ENCODE measurements around the gene KRT7.
"Not testable (repeated sequence)": the region's sequence is repeated elsewhere in the genome, so short reads cannot be mapped to it uniquely, and the experiment has no call there.

The KRT7 gene

DNA sequence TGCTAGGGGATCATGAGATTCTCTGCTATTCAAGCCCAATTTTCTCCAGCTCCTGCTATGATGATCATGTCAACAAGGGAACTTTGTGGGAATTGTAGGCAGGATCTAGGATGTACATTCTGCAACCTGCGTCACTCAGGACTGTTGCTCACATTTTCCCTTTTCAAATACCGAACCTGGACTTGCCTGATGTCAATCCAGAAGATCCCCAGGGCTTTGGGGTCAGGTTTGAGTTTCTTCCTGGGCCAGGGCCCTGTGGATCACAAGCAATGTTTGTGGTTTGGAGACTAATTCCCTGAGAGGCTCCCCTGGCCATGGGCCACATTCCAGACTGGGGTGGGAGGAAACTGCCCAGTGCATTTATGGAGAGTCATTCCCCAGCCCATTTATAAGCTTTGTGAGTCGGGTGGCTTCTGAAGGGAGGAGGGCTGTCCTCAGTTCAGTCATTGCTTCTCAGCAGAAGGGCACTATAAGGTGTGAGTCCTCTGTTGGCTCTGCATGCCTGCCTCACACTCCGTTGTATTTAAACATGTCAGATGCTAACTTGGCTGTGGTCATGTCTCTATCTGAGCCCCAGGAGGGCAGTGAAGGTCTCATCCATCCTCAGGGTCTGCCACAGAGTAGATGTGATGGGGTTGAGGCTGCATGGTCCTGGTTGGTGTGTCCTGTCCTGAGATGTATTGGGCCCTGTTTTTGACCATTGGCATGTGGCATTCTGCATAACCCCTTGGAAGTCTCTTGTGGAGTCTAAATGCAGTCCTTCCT is 47.9 kb downstream of the KRT7 start:
- no peak for DNase-seq

DNA sequence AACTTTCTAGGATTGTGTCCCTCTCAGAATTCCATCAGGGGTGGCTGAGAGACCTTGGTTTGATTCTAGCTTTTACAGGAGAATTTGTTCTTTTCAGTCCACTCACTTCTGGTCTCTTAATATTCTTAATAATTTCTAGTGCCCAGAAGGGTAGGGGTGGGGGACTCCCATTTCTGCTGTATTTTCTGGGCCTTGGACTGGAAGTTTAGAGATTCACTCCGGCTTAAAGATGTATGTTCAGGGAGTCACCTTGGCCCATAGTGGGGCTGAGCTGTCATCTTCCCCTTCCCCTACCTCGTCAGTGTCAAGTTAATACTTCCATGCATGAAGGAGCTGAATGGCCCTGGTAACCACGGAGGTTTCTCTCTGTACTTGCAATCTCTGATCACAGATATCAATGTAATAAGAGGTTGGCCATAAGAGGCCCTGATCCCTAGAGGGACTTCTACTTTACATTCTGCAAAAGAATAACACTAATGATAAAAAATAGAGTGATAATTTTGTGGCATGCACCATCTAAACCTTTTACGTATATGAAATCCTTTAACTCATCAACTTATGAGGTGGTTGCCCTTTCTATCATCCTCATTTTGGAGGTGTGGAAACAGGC is 51.6 kb downstream of the KRT7 start:
- DNase-seq: no peak

DNA sequence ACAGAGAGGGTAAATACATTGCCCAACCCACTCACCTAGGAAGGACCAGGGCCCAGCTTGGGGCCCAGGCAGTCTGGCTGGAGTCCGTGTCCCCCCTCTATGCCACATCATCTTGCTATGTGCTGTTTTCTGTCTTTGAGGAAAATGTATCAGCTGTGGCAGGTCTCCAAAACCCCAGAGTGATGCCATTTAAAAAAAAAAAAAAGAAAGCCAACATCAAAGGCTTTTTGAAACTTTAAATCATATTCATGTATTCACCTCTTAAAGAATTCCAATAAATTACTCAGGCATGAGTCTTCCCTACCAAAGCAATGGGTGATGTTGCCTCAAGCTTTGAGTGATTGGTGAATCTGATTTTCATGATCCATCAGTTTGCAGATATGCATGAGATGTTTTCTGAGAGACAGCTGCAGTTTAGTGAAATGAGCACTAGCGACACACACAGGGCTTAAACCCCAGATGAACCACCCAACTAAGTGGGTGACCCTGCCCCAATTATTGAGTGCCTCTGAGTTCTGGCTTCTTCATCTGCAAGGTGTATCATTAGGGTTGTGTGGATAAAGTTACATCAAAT is 52.2 kb downstream of the KRT7 start:
- DNase-seq: no peak

DNA sequence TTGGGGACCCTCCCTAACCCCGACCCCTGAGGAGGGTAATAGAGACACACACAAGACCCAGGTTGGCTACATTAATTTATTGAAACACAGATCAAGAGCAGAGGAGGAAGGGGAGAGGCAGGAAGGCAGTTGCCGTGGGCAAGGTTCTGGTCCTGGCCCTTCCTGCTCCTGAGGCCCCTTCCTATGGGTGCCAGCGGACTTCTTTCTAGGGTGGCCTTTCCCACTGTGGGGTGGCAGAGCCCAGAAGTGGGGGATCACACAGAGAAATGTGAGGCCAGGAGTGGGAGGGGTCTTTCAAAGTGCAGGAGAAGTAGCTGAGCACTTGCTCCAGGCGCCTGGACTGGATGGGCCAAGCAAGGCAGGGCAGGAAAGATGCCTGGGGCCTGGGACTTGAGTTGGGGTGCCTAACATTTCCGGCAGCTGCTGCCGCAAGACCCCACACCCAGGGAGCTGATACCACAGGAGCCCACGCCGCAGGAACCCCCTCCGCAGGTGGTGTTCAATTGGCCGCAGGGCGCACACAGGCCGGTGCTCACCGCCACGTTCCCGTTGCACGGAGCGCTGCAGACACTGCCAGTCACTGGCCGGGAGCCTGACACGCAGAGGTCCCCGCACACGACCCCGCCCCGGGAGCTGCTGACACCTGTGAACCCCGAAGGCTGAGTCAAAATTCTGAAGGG is 52.9 kb downstream of the KRT7 start:
- DNase-seq: no peak

DNA sequence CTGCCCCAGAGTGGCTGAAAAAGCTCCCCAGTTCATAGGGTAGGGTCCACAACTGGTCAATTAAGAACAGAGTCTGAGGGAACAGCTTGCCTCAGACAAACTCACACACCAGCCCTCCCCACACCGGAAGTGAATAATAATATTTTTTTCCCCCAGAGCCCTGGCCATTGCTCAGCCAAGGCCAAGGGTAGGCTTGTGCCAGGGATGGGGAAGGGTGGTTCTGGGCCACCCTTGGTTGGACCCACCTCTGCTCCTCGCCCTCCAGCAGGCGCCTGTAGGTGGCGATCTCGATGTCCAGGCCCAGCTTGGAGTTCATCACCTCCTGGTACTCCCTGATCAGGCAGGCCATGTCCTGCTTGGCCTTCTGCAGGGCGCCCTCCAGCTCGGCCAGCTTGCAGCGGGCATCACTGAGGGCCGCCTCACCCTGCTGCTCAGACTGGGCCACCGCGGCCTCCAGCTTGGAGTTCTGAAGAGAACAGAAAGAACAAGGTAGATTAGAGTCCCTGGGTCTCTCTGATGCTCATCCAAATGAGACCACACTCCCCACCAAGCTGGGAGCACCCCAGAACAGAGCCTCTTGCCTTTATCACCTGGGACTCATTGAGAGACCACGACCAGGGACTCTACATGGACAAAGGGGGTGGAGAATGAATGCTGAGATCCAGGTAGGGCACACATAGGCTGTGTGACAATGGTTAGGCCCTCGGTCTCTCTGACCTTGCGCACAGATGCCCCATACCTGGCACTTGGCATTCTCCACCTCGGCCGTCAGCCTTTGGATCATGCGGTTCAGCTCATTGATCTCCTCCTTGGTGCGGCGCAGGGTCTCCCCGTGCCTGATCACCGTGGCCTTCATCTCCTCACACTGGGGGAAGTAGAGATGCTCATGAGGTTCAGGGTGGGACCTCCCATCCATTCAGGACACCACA is 54.1 kb downstream of the KRT7 start:
- not testable (repeated sequence) for DNase-seq

DNA sequence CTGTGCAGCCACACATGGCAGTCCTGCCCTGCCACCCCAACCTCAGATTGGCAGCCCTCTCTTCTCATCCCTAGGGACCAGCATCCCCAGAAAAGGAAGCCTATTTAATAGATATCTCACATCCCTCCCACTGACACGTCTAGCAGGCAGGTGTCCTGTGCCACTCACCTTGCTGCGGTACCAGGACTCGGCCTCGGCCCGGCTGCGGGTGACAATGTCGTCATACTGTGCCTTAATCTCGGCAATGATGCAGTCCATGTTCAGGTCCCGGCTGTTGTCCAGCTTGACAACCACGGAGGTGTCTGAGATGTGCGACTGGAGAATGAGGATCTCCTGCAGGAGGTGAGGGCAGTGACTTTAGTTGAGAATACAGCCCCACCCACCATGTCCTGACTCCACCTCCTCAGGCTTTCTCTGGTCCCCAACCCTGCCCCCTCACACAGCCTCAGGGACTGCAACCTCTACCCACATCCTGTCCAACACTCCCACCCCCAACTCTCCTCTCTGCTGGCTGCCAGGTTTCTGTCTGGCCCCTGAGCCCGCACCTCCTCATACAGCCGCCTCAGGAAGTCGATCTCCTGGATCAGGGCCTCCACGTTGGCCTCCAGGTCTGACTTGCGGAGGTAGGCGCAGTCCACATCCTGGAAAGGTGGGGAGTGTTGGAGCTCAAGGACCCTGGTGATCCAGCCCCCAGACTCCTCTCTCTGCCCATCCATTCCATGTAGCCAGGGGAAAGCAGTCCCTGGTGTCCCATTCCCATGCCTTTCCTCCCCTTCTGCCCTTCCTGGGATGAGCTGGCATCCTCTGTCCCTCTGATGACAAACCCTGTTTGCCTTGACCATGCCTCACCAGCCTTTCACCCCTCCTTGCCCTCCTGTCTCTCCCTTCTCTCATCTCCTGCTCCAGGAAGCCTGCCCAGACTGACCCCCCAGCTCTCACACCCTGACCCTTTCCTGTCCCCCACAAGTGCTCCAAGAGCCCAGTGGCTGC is 55.1 kb downstream of the KRT7 start:
- not testable (repeated sequence) for DNase-seq

DNA sequence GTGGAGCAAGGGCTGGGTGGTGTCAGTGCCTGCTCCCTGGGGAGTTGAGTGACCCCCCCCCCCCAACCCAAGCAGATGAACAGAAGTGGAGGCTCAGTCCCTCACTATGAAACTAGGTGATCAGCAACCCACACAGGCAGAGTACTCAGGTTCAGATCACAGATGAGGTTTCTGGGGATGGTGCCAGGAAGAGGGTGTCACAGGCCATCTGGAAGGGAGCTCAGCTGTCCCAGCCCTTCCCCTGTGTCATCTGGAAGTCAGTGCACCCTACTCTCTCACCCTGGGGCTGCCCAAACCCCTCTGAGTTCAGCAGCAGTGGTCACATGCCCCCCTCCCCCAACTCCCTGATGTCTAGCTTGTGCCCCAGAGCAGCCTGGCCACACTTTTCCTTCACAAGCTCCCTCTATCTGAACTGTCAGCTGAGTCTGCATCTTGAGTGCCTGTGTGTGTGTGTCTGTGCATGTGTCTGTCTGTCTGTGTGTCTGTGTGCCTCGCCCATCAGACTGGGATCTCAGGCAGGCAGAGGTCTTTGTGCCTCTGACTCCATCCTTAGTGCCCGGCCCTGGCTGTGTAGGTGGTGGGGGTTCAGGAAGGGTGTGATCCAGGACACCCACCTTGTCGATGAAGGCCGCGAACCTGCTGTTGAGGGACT is 57.6 kb downstream of the KRT7 start:
- DNase-seq: not testable (repeated sequence)

DNA sequence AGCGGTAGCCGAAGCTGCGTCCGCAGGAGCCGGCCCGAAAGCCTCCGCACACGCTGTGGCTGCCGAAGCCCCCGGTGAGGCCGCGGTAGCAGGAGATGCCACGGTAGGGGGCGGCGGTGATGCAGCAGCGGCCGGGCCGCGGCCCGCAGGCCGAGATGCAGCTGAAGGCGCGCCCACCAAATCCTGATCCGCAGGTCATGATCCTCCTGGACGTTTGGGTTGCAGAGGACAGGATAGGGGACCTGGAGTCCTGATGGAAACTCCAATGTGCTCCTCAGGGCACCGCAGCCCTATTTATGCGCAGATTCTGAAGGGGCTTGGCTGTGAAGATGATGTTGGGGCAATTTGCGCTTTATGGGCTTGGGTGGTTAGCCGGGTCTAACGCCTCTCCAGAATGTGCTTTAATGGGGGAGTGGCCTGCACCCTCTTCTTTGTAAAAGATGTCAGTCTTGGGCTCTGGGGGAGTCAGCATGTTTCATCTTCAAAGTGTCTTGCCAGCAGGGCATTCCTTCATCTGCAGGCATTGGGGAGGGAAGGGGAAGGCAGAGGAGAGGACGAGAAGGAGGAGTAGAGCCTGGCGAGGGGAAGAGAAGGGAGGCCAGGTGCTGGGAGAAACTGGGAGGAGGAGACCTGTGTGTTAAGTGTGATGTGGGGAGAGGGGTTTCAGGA is 58.4 kb downstream of the KRT7 start, which contains the start of gene KRT81:
KRT81 (minus strand) TSS at position 268 of the 669 bp plus-strand sequence; CDS start at position 199, 69 bp downstream.
- no peak for DNase-seq

DNA sequence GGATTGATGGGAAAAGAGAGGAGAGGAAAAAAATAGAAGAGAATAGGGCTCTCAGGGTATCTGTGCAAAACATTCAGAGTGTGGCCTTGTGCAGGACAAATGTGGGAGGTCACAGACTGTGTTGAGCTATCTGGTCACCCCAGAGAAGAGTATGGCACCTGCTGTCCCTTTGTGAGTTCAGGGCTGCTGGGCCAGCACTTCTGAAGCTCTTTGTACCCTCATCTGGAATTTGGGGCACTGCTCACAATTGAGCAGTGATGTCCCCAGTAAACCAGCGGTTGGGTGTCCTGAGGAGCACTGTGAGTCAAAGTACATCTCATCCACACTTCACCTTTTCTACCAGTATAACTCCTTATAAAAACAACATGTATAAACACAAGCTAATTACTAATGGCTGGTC is 60.9 kb downstream of the KRT7 start:
- no peak for DNase-seq

DNA sequence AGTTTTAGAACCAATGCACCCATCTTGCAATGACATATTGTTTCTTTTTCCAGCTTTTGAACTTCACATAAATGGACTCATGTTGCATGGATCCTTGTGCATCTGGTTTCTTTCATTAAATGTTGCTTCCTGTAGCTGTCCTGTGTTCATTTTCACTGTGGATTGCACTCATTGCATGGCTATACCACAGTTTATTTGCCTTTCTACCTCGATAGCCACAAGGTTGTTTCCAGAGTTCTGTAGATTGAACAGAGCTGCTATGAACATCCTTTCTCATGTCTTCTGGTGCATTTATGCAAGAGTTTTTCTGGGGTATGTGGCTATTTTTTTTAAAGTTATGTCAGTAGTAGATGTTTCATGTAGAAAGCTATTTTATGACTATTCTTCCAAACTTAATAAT is 61.8 kb downstream of the KRT7 start:
- DNase-seq: no peak

DNA sequence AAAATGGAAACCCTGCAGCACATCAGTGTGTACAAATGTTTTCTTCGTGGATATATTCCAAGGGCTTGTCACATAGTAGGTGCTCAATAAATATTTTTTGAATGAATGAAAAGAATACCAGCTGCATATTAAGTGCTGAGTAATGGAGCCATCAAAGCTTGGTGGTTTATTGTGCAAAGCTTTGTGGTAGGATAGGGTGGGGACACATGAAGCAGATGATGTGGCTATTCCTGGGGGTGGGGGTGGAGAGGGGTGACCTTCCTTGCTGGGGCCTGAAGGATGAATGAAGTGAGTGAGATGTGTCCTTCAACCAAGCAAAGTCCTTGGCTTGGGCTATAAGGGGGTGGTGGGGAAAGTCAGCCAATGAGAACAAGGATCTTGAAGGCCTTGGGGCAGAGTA is 62.6 kb downstream of the KRT7 start:
- no peak for DNase-seq

DNA sequence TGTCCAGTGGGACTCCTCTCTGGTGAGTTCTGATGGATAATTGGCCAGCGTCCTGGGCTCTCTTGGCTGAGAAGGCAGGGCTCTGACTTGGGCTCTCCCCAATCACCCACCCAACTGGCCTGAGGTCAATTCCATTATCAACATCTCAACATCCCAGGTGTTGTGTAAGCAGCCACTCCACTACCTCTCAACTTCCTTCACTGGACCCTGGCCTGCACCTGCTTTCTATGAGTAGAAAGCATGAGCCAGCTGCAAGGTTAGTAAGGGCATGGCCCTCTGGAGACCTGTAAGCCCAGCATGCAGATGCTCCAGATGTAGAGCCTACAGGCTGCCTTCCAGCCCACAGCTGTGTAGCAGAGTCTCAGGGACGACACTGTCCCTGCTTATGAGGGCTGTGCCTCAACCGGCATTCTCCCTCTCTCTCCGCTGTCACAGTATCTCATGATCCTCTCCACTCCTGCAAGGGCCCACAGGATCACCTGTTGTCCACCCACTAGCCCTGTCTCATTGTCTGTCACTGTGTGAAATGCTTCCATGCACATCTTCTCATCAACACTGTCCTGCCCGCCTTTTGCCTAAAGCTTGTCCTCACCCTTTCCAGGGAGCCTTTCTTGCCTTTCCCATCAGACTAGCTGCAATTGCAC is 63.7 kb downstream of the KRT7 start:
- DNase-seq: no peak

All from CD4-positive, alpha-beta T cell treated with Interleukin-4 for 1 hour (primary cell).